ENCODE results near the gene GRIK1.

The GRIK1 gene

GRCh38 chr21:29581393-29581792, 358.4 kb downstream of the GRIK1 start:
- DNase-seq = no peak

- no peak for DNase-seq
Observed at GRCh38 chr21:29580732-29581285, 359.0 kb downstream of the GRIK1 start.

- no peak for DNase-seq
Observed at GRCh38 chr21:29578306-29578705, 361.5 kb downstream of the GRIK1 start.

DNA sequence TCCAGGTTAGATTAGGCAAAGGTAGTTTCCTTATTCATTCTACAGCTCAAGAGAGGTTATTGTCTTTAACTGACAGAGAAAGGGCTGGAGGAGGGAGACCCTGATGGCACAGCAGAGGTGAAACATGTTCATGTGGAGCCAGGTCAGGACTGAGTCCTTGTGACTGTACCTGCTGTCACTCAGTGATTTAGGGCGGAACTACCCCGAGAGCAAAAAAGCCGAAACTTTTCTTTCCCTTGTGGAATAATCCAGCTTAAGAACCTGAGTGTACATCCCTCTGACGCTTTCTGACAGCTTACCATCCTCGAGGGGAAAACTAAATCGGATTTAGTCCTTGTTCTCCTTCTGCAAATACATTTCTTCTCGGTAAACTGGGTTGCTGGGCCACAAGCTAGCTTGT, 367.8 kb downstream of the GRIK1 start:
- DNase-seq = no peak

GRCh38 chr21:29568020-29568697, 371.6 kb downstream of the GRIK1 start:
- DNase-seq = no peak

DNA sequence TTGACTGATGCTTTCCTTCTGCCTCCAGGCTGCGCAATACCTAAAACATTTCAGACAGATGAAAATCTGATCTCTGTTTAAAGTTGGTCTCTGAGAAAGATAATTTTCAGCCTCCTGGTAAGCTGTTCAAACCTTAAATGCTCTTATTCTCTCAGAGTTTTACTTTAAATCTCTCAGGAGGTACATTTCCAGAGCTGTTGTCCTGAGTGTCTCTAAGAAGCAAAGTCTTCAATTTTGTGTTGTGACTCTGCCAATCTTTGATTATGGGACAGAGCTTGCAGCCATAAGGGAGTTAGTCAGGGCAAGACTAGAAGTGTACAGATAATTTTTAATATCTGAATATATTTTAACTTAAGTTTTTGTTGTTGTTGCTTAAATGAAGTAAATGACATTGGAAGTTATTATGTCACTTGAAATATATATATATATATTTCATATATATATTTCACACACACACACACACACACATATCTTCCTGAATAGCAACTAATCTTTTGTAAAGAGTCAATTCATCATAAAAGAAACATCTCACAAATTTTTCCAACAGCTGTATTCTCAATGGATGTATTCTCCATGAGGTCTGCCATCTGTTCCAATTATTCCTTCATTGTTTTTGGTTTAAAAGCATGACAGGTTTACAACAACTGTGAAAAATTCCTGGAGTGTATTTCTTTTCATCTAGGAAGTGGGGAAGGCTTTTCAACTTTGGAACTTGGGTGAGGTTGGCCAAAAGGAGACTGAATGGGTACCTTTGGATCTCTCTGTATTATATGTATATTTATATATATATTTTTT, 381.7 kb downstream of the GRIK1 start:
- DNase-seq = no peak

DNA sequence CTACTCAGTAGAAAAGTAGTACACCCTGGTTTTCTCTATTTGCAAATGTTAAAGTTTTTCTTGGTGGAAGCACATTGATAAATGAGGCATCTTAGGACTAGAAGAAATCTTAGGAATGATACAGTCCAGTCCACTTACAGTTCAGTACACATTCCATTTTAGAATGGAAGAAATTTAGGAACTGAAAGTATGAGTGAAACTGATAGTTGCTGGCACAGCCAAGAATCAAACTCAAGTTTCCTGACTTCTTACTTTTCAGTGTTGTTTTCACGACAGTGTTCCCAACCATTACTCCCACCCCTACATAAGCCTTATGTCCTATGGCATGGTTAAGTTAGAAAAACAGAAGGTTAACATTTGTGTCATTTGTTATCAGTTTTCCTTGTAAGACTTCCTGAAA, 382.6 kb downstream of the GRIK1 start:
- no peak for DNase-seq

- no peak for DNase-seq
Observed at GRCh38 chr21:29555601-29556000, 384.2 kb downstream of the GRIK1 start.

GRCh38 chr21:29550205-29550604, 389.6 kb downstream of the GRIK1 start:
- no peak for DNase-seq

GRCh38 chr21:29549614-29550013, 390.2 kb downstream of the GRIK1 start:
- no peak for DNase-seq

DNA sequence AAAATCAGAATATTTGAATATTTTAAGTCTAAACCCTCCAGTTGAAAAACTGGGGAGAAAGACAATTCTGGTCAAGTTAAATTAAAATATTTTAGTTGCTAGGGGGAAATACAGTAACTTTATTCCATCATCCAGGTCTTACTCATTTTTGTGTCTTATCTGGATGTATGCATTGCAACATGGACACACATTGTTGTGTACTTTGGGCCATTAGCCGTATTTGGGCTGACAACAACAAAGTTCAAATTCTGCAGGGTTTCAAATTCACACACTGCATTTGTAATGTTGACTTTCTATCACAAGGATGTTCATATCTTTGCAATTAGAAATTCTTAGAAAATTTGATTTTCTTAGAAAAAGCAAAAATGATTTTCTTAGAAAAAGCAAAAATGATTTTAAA, 391.8 kb downstream of the GRIK1 start:
- DNase-seq = no peak

- DNase-seq = no peak
Observed at GRCh38 chr21:29546071-29546470, 393.7 kb downstream of the GRIK1 start.

DNA sequence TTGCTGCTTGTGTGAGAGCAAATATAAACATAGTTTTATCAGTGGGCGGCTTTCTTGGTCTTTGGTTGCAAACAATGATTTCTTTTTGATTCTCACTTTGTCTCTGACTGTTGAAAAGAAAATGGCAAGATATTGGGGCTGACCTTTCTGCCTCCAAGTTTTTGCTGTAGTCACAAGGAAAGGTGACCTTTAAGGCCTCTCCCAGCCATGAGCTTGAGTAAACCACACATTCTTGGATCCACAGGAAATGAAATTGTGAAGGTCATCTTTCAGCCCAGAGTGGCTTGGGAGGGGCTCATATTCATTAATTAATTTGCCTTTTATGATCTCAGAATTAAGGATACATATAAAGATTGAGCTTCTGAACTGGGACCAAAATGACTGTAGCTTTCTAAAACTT, 399.5 kb downstream of the GRIK1 start:
- DNase-seq = no peak

DNA sequence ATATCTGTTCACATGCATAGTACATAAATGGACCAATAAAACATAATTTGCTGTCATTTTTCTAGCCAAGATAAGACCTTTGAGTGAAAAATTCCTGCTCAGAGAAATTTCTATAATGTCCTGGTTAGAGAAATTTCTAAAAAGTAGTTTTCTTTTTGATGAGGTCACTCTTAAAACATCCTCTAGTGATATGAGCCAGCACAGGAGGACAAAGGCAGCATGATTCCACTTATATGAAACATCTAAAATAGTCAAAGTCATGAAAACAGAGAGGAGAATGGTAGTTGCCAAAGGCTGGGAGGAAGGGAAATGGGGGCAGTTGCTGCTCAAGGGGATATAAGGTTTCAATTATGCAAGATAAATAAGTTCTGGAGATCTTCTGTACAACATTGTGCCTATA, 401.7 kb downstream of the GRIK1 start:
- no peak for DNase-seq

- DNase-seq = no peak
Observed at GRCh38 chr21:29534448-29534847, 405.3 kb downstream of the GRIK1 start.

DNA sequence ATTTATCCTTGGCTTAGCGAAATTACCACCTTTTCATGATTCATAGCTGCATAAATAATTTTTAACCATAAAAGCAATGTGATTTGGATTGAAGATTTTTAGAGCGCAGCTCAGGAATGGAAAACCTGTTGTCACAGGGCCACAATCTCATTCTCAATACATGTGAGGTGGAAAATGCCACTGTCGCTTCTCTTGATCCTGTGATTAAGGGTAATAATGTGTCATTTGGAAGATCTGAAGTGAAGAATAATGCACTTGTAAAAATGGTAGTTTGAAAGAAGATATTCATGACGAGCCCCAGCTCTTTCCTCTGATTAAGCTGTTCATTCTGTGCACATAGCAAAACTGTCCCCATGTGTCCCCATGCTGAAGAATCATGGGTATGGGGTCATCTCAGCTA, 410.7 kb downstream of the GRIK1 start:
- DNase-seq = no peak

DNA sequence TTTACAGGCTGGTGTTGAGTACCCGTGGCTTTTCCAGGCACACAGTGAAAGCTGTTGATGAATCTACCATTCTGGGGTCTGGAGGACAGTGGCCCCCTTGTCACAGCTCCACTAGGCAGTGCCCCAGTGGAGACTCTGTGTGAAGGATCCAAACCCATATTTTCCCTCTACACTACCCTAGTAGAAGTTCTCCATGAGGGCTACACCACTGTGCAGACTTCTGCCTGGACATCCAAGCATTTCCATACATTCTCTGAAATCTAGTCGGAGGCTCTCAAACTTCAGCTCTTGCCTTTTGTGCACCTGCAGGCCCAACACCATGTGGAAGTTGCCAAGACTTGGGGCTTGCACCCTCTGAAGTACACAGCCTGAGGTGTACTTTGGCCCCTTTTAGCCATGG, 413.3 kb downstream of the GRIK1 start:
- no peak for DNase-seq

- no peak for DNase-seq
Observed at GRCh38 chr21:29524055-29524454, 415.7 kb downstream of the GRIK1 start.

DNA sequence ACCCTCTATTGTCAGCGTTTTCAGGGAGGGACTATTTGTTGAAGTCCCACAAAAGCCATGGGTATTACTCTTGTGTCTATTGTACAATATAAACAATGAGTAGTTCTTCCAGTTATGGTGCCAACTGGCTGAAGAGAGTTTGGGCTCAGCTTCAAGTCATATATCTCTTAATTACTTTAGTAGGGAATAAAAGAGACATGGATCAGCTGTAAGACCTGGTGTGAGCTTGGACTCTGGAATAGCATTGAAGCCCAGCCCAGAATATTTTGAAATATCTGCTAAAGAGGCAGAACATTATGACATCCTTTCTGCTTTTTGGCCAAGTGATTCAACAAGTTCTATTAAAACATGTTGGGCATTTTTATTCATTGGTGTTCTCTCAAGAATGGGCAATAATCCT, 416.1 kb downstream of the GRIK1 start:
- no peak for DNase-seq

GRCh38 chr21:29521872-29522271, 417.9 kb downstream of the GRIK1 start:
- no peak for DNase-seq

DNA sequence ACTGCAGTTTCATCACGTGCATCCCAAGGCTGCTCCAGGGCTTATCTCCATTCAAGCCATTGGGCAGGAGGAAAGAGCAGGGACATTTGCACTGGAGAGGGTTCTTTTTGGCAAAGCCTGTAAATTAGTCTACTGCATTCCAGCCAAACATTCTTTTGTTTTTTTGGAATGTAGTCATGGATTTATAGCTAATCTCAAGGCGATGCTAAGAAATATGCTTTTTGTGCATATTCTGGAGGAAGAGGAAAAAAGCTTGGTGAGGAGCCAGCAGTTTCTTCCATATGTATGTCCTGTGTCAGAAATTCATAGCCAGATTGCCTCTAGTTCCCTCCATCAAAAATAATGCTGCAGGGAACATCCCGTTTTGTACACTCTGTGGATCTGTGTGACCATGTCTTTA, 419.6 kb downstream of the GRIK1 start:
- no peak for DNase-seq

DNA sequence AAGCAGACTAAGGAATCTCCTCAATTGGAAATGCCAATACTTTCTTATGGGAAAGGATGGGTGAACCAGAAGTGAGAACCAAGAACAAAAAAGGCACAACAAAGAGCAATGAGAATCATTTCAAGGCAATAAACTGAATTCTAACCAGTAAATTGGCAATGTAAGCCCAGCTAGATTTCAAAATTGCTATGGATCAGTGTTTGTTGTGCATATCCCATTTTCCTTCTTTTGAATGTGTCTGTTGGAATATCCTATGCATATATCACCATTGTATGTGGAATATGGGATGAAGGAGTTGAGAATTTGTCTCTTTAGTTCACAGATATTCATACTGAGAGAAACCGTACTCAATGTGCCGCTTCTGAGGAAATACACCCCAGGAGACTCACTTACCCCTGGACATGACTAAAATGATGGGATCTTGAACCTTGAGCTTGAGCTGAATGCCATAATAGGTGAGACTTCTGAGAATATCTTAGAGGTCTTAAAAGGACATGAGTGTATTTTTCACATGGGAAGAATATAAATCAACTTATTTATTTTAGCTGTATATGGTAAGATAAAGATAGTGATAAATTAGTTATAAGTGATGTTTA, 425.0 kb downstream of the GRIK1 start:
- no peak for DNase-seq

- DNase-seq = no peak
Observed at GRCh38 chr21:29513535-29513934, 426.3 kb downstream of the GRIK1 start.

DNA sequence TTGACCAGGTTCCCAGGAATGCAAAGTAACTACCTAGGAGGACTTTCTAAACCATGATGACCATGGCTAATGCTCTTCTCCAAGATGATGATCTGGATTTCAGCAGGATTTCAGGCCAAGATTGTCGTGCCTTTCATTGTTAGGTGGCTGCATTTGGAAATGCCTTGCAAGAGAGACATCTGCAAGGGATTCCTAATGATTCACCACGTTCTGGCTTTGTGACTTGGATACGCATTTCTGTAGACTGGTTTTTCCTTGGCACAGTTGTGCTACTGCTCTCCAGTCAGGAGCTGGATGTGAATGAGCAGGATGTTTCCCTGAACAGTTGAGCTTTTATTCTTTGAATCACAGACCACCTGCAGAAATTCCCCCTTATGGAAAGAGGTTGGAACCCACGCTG, 428.7 kb downstream of the GRIK1 start:
- no peak for DNase-seq

All from activated T-cell treated with anti-CD3 and anti-CD28 coated beads, Interleukin-2, amount 50 U/mL, for 48 hours (primary cell).